ENCODE data around the gene MRI1.

GRCh38 chr19:13742756-13743155 is 21.6 kb upstream of the MRI1 start:
- TF ChIP-seq CTCF (optimal IDR thresholded peaks at IDR 0.05 in 1 of 3, IDR thresholded peaks at IDR 0.05 in 1 of 3, conservative IDR thresholded peaks at IDR 0.05 in 1 of 3; ENCODE audit: extremely low read depth in 1 of 3, insufficient read depth in 2 of 3, low read length in 3 of 3) (no peak), EZH2 (IDR thresholded peaks at IDR 0.05; ENCODE audit: low read length) (no peak)

All from keratinocyte (primary cell).